Type B pancreatic cell (in vitro differentiated cells): ENCODE data around the gene POU6F1. TPM values are rescaled to one million over a fixed set of nuclear protein-coding genes. Genes with fewer than 3 reads are reported as not detected.

Experiments
- DNase-seq: peaks from one replicate; pipeline ENCODE4 v3.0.0; 2021; ENCODE audit warnings: mixed read lengths; ENCODE audit not compliant: unreplicated experiment; ENCODE audit errors: extremely low spot score
- H3K27ac Mint-ChIP-seq: 2 replicates; pipeline ENCODE4 v1.8.0; 2021; ENCODE audit warnings: mild to moderate bottlenecking, mixed read lengths
- H3K27me3 Mint-ChIP-seq: 2 replicates; pipeline ENCODE4 v1.8.0; 2021; ENCODE audit warnings: mixed read lengths
- H3K36me3 Mint-ChIP-seq: 2 replicates; pipeline ENCODE4 v1.8.0; 2021; ENCODE audit warnings: mixed read lengths
- H3K4me1 Mint-ChIP-seq: one replicate; pipeline ENCODE4 v1.8.0; 2021; ENCODE audit warnings: mixed read lengths; ENCODE audit not compliant: unreplicated experiment
- H3K4me3 Mint-ChIP-seq: 2 replicates; pipeline ENCODE4 v1.8.0; 2021; ENCODE audit warnings: mild to moderate bottlenecking, mixed read lengths
- H3K9me3 Mint-ChIP-seq: 2 replicates; pipeline ENCODE4 v1.8.0; 2021; ENCODE audit warnings: mixed read lengths
- total RNA-seq: library from RNA; stranded (reverse); gene quantifications from 2 replicates; pipeline ENCODE4 v1.2.1, GENCODE V29; 2021; ENCODE audit warnings: low replicate concordance
- TF ChIP-seq, protein P1 (sequence below): fragments of 200-600 bp; sonication (generic); conservative IDR thresholded peaks from 2 replicates; pipeline ENCODE4 v1.5.0; 2021; ENCODE audit warnings: antibody characterized with exemption, mild to moderate bottlenecking

Gene POU6F1
- total RNA-seq, 1 donor from 2014 or later, result 6.6 TPM

DNA sequence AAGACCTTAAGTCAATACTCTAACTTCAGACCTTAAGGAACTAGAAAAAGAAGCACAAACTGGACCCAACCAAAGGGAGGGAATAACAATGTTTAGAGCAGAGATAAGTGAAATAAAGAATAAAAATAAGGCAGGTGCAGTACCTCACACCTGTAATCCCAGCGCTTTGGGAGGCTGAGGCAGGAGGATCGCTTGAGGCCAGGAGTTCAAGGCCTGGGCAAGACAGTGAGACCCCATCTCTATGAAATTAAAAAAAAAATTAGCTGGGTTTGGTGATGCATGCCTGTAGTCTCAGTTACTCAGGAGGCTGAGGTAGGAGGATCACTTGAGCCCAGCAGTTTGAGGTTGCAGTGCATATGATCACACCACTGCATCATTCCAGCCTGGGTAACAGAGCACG lies 54.1 kb downstream of the POU6F1 start:
- H3K27ac Mint-ChIP-seq, result no peak overlapping the region

DNA sequence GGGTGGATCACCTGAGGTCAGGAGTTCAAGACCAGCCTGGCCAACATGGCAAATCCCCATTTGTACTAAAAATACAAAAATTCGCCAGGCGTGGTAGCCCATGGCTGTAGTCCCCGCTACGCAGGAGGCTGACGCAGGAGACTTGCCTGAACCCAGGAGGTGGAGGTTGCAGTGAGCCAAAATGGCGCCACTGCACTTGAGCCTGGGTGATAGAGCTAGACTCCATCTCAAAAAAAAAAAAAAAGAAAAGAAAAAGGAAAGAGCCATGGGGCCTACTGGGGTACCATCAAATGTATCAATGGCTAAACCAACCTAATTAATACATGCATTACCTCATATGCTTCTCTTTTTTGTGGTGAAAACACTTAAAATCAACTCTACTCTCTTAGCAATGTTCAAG lies 55.6 kb downstream of the POU6F1 start:
- Mint-ChIP-seq H3K27ac (no peak overlapping the region), H3K36me3 (peaks cover 17% of the 10 kb centered on the region), H3K9me3 (no peaks in the 10 kb centered on the region), H3K27me3 (no peaks in the 10 kb centered on the region), H3K4me1 (peaks cover 17% of the 10 kb centered on the region), H3K4me3 (no peak overlapping the region)
- DNase-seq, result no peak
- TF ChIP-seq, protein P1, sequence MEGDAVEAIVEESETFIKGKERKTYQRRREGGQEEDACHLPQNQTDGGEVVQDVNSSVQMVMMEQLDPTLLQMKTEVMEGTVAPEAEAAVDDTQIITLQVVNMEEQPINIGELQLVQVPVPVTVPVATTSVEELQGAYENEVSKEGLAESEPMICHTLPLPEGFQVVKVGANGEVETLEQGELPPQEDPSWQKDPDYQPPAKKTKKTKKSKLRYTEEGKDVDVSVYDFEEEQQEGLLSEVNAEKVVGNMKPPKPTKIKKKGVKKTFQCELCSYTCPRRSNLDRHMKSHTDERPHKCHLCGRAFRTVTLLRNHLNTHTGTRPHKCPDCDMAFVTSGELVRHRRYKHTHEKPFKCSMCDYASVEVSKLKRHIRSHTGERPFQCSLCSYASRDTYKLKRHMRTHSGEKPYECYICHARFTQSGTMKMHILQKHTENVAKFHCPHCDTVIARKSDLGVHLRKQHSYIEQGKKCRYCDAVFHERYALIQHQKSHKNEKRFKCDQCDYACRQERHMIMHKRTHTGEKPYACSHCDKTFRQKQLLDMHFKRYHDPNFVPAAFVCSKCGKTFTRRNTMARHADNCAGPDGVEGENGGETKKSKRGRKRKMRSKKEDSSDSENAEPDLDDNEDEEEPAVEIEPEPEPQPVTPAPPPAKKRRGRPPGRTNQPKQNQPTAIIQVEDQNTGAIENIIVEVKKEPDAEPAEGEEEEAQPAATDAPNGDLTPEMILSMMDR, result no peak

More for the DNA sequence above, 54.1 kb downstream of the POU6F1 start:
- TF ChIP-seq, protein P1, result no peak
- Mint-ChIP-seq H3K9me3 (no peaks in the 10 kb centered on the region), H3K4me1 (peaks cover 17% of the 10 kb centered on the region), H3K4me3 (no peak overlapping the region), H3K36me3 (peaks cover 17% of the 10 kb centered on the region), H3K27me3 (no peaks in the 10 kb centered on the region)
- no peak for DNase-seq

DNA sequence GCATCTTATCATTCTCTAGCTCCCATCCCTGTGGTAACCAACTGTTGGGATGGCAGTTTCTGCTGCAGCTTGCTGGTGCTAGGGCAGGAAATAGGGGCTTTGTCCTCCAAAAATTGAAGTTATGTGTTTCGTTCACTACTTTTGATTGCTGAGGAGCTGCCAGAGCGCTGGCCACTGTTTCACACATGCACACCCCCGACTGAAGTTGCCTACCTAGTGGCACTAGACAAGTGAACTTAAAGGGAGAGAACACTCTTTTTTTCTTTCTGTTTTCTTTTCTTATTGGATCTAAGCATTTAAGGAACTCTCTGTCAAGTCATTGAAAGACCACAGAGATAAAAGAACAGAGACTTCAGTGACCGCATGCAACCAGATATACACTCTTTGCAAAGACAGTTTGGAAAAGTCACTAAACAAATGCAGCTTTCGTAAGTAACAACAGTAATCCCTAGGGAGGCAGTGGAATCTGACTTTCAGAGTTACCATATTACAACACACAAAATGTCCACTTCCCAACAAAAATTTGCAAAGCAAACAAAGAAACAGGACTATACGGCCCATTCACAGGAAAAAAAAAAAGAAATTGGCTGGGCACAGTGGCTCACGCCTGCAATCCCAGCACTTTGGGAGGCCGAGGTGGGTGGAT lies 56.9 kb downstream of the POU6F1 start:
- Mint-ChIP-seq H3K27me3 (no peaks in the 10 kb centered on the region), H3K4me3 (no peak overlapping the region), H3K27ac (no peak overlapping the region), H3K36me3 (peaks cover 11% of the 10 kb centered on the region), H3K9me3 (no peaks in the 10 kb centered on the region), H3K4me1 (peaks cover 11% of the 10 kb centered on the region)
- TF ChIP-seq, protein P1, result no peak
- DNase-seq, result no peak

DNA sequence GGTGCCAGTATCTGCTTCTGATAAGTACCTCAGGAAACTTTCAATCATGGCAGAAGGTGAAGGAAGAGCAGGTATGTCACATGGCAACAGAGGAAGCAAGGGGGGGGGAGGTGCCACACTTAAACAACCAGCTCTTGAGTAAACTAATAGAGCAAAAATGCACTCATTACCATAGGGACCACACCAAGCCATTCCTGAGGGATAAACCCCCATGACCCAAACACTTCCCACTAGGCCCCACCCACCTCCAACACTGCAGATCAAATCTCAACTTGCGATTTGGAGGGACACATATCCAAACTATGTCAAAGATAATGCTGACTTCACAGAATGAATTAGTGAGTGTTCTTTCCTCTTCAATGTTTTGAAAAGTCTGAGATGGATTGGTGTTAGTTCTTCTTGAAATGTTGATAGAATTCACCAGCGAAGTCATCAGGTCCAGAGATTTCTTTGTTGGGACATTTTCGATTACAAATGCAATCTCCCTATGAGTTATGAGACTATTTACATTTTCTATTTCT lies 61.6 kb downstream of the POU6F1 start:
- TF ChIP-seq, protein P1, result no peak
- H3K4me1 Mint-ChIP-seq, result peaks cover 5% of the 10 kb centered on the region
- H3K27ac Mint-ChIP-seq, result no peak overlapping the region
- no peak for DNase-seq
- H3K27me3 Mint-ChIP-seq, result no peaks in the 10 kb centered on the region
- no peaks in the 10 kb centered on the region for H3K36me3 Mint-ChIP-seq
- no peak overlapping the region for H3K4me3 Mint-ChIP-seq
- no peaks in the 10 kb centered on the region for H3K9me3 Mint-ChIP-seq

DNA sequence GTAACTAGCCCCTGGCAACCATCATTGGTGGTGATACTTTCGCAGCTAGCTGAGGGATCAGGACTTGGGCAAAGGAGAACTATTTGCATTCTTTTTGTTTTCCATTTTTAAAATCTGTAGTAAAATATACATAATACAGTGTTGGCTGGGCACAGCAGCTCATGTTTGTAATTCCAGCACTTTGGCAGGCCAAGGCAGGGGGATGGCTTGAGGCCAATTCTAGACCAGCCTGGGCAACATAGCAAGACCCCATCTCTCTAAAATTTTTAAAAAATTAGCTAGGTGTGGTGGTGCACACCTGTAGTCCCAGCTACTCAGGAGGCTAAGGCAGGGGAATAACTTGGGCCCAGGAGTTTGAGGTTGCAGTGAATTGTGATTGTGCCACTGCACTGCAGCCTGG lies 64.9 kb downstream of the POU6F1 start:
- TF ChIP-seq, protein P1, result no peak
- no peak for DNase-seq
- Mint-ChIP-seq H3K27ac (no peak overlapping the region), H3K9me3 (no peaks in the 10 kb centered on the region), H3K36me3 (no peaks in the 10 kb centered on the region), H3K4me3 (no peak overlapping the region), H3K4me1 (no peaks in the 10 kb centered on the region), H3K27me3 (no peaks in the 10 kb centered on the region)
